ENCODE measurements around the gene TPRN.

The TPRN gene

GRCh38 chr9:137230705-137231371 lies 30.3 kb upstream of the TPRN start, which contains the start of gene SLC34A3:
SLC34A3 (plus strand) TSS chr9:137230901; CDS start chr9:137231703, 802 bp downstream.
- no peak within 1 kb of the TSS for H2AFZ ChIP-seq (ENCODE audit: low read depth, low read length, severe bottlenecking)
- H3F3A ChIP-seq (ENCODE audit: insufficient read depth) = no peaks in the 10 kb centered on the region
- H4K20me1 ChIP-seq (ENCODE audit: low read depth, low read length) = no peaks in the 10 kb centered on the region
- no peaks in the 10 kb centered on the region for H3K9me3 ChIP-seq (ENCODE audit: insufficient read depth, low read length)
- no peaks in the 10 kb centered on the region for H3K36me3 ChIP-seq (ENCODE audit: low read length)
- no peak for TF ChIP-seq CTCF (IDR thresholded peaks at IDR 0.05; ENCODE audit: insufficient read depth, low read length, poor library complexity, severe bottlenecking)
- no peak for TF ChIP-seq EZH2phosphoT487 (conservative IDR thresholded peaks at IDR 0.05; ENCODE audit: low read length)
- no peak within 1 kb of the TSS for H3K27ac ChIP-seq (ENCODE audit: low read depth, low read length)
- no peaks in the 10 kb centered on the region for H3K27me3 ChIP-seq (ENCODE audit: low read length)
- H3K79me2 ChIP-seq (ENCODE audit: insufficient read depth, low read length) = no peaks in the 10 kb centered on the region
- H3K4me2 ChIP-seq (ENCODE audit: low read depth, low read length, poor library complexity, severe bottlenecking) = no peak within 1 kb of the TSS
- H3K9ac ChIP-seq (ENCODE audit: low read length) = no peak within 1 kb of the TSS
- H3K9me2 ChIP-seq (replicated peaks; ENCODE audit: insufficient read depth, low read length) = no peaks in the 10 kb centered on the region
- no peak within 1 kb of the TSS for H3K4me3 ChIP-seq (ENCODE audit: insufficient read depth, low read length, poor library complexity, severe bottlenecking)

GRCh38 chr9:137229903-137230704 lies 29.6 kb upstream of the TPRN start:
- Histone ChIP-seq H3K79me2 (ENCODE audit: insufficient read depth, low read length) (no peaks in the 10 kb centered on the region), H3K9ac (ENCODE audit: low read length) (no peak overlapping the region), H3K9me3 (ENCODE audit: insufficient read depth, low read length) (no peaks in the 10 kb centered on the region), H3F3A (ENCODE audit: insufficient read depth) (no peaks in the 10 kb centered on the region), H2AFZ (ENCODE audit: low read depth, low read length, severe bottlenecking) (no peak overlapping the region), H3K4me3 (ENCODE audit: insufficient read depth, low read length, poor library complexity, severe bottlenecking) (no peak overlapping the region), H3K9me2 (replicated peaks; ENCODE audit: insufficient read depth, low read length) (no peaks in the 10 kb centered on the region), H3K27me3 (ENCODE audit: low read length) (no peaks in the 10 kb centered on the region), H3K27ac (ENCODE audit: low read depth, low read length) (no peak overlapping the region), H3K4me2 (ENCODE audit: low read depth, low read length, poor library complexity, severe bottlenecking) (no peak overlapping the region), H4K20me1 (ENCODE audit: low read depth, low read length) (no peaks in the 10 kb centered on the region), H3K36me3 (ENCODE audit: low read length) (no peaks in the 10 kb centered on the region)
- no peak for TF ChIP-seq EZH2phosphoT487 (conservative IDR thresholded peaks at IDR 0.05; ENCODE audit: low read length)
- no peak for TF ChIP-seq CTCF (IDR thresholded peaks at IDR 0.05; ENCODE audit: insufficient read depth, low read length, poor library complexity, severe bottlenecking)

- Histone ChIP-seq H3K36me3 (ENCODE audit: low read length) (no peaks in the 10 kb centered on the region), H3K79me2 (ENCODE audit: insufficient read depth, low read length) (no peaks in the 10 kb centered on the region), H3K9me2 (replicated peaks; ENCODE audit: insufficient read depth, low read length) (no peaks in the 10 kb centered on the region), H3K9me3 (ENCODE audit: insufficient read depth, low read length) (no peaks in the 10 kb centered on the region), H2AFZ (ENCODE audit: low read depth, low read length, severe bottlenecking) (no peak overlapping the region), H4K20me1 (ENCODE audit: low read depth, low read length) (no peaks in the 10 kb centered on the region), H3K27ac (ENCODE audit: low read depth, low read length) (no peak overlapping the region), H3F3A (ENCODE audit: insufficient read depth) (no peaks in the 10 kb centered on the region), H3K4me2 (ENCODE audit: low read depth, low read length, poor library complexity, severe bottlenecking) (no peak overlapping the region), H3K4me3 (ENCODE audit: insufficient read depth, low read length, poor library complexity, severe bottlenecking) (no peak overlapping the region), H3K9ac (ENCODE audit: low read length) (no peak overlapping the region), H3K27me3 (ENCODE audit: low read length) (no peaks in the 10 kb centered on the region)
- TF ChIP-seq CTCF (IDR thresholded peaks at IDR 0.05; ENCODE audit: insufficient read depth, low read length, poor library complexity, severe bottlenecking) (no peak), EZH2phosphoT487 (conservative IDR thresholded peaks at IDR 0.05; ENCODE audit: low read length) (no peak)
Measured at GRCh38 chr9:137228968-137229896, 28.7 kb upstream of the TPRN start.
